GM11168 (cell line): Measurements from ENCODE around the gene RPF1.

Experiments used
- in situ Hi-C: fragments of 300-500 bp; cut with MboI; formaldehyde crosslinking; loops from one replicate; pipeline ENCODE4 v1.12.0; 2022; ENCODE audit warnings: low sequenced_read_pairs; ENCODE audit not compliant: unreplicated experiment

Gene RPF1, protein sequence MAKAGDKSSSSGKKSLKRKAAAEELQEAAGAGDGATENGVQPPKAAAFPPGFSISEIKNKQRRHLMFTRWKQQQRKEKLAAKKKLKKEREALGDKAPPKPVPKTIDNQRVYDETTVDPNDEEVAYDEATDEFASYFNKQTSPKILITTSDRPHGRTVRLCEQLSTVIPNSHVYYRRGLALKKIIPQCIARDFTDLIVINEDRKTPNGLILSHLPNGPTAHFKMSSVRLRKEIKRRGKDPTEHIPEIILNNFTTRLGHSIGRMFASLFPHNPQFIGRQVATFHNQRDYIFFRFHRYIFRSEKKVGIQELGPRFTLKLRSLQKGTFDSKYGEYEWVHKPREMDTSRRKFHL

DNA sequence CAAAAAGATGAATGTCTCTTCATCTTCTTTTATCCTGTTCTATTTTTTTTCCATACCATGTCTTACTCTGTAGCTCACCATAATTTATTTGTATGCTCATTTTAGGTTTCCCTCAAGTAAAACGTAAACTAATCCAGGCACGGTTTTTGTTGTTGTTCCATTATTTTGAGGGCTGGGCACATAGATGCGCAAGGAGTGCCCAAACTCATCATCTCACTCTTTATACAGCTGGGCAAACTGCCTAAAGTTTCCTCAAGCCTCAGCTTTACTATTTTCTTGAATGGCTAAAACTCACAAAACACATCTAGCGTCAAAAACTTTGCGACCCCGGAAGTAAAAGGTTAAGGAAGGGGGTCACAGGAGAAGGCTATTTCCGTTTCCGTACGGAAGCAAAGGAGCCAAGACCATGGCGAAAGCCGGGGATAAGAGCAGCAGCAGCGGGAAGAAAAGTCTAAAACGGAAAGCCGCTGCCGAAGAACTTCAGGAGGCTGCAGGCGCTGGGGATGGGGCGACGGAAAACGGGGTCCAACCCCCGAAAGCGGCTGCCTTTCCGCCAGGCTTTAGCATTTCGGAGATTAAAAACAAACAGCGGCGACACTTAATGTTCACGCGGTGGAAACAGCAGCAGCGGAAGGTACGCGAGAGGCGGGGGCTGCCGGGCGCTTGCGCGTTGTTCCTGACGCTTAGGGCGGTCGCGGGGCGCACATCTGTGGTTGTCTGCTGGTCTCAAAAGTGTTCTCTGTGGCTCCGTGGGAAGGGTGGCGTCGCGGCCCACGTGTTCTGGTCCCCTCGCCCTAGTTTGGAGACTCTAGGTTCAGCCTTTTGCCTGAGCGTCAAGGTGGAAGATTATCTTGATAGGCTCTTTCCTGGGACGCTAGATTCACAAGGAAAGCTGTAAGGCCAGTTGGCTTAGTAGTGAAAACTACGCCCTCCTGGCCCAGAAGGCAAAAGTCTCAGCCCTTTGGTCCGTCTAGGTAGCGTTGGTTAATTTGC lies at the start of gene RPF1:
TSS of gene RPF1 (plus strand) at position 391 of the 993 bp plus-strand sequence. CDS start at position 407, 16 bp downstream.
- in situ Hi-C loops, result no loop called here

DNA sequence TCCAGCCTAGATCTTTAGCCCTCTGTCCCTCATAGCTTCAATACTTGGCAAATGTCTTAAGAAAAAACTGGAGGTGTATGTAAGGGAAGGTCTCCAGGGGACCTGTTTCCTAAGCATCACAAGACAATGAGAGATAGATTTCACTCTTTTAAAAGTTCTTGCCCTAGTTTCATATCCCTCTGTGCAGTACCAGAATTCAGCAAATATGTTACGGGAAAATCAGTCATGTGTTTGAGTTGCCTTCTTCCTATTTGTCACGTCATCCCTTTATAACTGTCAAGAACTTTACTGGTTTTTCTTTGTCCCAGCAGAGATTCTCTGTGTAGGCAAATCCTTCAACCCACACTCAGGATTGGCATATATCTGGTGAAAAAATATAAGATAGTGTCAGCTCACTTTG lies 48.5 kb upstream of the RPF1 start:
- in situ Hi-C loops, result loop anchor here (10.0 to 25.0 kb wide), 5 partner anchors 194 to 507 kb away; no protein-coding TSS in a partner anchor

DNA sequence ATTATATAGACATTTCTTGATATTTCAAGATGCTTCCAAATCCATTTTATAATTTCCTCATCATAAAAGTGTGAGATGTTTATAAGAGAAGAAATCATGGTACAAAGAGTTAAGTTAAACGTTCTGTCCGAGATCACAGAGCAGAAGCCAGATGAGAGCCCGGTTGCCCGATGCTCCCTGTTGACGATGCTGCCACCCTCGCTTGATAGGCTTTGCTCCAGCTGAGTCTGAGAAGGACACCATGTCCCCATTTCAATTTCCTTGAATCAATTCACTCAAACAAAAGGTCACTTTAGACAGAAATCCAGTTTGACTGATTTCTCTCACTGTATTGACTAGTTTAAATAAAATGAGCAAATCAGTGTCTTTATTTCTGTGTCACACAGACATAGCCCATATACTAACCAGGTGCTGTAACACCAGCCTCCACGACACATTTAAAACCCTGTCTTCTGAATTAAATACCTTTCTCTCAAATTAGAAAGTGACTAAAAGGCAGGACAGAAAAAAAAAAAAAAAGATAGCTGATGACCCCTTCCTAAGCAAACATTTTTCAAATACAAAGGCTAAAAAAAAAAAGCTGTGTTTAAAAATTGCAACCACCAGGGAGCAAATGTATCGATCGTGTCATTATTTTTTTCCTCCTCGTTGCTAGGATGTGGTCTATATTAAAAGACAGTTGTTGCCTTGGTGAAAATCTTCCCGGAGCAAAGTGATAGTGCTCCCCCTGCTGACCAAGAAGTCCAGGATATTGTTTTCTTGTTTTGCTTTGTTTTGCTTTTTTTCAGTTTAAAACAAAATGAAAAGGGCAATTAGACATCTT lies 45.6 kb upstream of the RPF1 start:
- in situ Hi-C loops, result loop anchor here (10.0 to 25.0 kb wide), 5 partner anchors 191 to 509 kb away; no protein-coding TSS in a partner anchor

DNA sequence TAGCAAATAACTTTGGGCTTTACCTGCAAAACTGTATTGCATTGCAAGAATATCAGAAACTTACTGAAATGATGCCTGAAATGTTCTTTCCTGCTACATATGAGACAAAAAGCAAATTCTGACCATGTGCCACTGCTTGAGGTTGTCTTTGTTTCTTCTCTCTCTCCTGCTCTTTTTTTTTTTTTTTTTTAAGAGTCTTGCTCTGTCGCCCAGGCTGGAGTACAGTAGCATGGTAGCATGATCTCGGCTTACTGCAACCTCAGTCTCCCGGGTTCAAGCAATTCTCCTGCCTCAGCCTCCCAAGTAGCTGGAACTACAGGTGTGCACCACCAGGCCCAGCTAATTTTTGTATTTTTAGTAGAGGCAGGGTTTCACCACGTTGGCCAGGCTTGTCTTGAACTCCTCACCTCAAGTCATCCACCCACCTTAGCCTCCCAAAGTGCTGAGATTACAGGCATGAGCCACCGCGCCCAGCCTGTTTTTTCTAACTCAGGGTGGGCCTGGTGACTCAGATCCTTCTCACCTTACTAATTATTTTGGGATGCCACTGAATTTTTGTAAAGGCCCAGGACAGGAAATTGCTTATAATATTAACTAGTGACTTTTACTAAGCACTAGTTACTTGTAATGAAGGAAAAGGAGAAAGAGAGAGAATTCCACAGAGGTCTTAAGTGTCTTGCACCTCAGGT lies 44.8 kb upstream of the RPF1 start:
- in situ Hi-C loops, result loop anchor here (10.0 to 25.0 kb wide), 5 partner anchors 191 to 509 kb away; no protein-coding TSS in a partner anchor

DNA sequence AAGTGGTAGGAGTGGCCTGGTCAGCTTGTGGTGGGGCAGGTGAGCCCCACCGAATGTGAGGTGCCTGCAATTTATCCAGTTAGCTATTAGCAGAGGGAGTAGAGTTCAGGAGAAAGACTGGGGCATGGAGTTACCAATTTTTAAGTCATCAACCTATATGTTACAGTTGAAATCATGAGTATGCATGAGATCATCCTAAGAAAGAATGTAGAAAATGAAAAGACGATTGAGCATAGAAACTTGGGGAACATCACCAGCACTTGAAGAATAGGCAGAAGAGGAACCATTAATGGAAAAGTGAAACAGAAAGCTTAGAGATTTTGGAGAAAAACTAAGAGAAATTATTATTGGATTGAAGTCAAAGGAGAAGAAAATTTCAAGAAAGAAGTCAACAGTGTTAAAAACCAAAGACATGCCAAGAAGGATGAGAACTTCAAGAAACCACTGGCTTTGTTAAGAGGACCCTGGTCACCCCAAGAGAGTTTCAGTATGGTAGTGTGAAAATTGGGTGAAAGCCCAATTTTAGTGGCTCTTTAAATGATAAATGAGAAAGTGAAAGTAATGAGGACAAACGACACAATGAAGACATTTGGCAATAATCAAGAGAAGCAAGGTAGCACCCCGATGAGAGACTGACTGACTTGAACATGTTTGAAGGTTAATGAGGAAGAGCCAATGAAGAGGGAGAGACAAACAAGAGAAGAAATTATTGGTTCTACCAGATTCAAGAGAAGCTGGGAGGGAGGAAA lies 44.1 kb upstream of the RPF1 start:
- in situ Hi-C loops, result loop anchor here (10.0 to 25.0 kb wide), 5 partner anchors 190 to 510 kb away; no protein-coding TSS in a partner anchor

DNA sequence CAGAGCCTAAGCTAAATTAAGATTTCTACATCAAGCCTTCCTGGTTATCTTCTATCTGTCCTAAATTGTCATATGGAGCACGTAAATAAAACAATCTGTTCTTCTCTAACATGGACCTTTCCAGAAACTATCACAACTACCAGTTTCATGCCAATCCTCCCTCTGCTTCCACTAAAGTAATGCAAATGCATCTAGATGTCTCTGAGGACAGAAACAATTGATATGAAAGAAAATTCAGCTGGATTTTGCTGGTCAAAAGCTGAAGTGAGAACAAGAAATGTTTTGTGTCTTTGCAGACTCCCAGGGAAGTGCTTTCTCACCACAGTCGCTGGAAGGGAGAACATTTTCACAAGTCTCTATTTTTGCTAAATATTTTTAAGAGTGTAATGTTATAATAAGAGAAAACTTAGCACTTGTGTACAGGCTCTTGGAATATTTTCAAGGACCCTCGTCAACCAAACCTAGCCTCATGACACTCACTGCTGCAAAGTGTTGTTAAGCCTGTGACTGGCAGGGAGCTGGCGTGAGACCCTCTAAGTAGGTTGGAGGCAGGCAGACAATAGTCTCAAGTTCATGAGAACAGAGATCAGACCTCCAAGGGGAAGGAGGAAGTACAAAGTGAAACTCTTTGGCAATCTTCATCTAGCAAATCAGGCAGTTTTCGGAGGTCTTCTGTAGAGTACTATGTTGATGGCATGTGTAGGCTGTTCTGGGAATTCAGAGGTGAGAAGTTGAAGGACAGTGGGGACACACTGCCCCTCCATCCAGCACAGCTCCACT lies 42.0 kb upstream of the RPF1 start:
- in situ Hi-C loops, result loop anchor here (10.0 to 25.0 kb wide), 5 partner anchors 188 to 512 kb away; no protein-coding TSS in a partner anchor

DNA sequence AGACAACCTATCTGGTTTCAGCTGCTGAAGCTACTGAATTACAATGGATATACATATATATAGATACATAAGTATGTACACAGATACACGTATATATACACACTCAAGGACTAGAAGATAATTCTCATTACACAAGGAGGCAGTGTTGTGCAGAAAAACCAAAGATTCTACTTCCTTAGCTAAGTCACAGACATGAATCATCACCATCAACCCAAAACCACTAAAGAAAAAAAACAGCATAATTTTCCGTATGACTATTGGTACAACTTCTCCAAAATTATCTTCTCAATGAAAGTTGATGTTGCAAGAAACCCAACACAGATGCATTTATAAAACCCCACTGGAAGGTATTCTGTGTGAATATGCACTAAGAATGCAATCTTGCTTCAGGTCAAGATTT lies 36.8 kb upstream of the RPF1 start:
- in situ Hi-C loops, result loop anchor here (25.0 kb wide), 1 partner anchor 495 kb away; no protein-coding TSS in a partner anchor

DNA sequence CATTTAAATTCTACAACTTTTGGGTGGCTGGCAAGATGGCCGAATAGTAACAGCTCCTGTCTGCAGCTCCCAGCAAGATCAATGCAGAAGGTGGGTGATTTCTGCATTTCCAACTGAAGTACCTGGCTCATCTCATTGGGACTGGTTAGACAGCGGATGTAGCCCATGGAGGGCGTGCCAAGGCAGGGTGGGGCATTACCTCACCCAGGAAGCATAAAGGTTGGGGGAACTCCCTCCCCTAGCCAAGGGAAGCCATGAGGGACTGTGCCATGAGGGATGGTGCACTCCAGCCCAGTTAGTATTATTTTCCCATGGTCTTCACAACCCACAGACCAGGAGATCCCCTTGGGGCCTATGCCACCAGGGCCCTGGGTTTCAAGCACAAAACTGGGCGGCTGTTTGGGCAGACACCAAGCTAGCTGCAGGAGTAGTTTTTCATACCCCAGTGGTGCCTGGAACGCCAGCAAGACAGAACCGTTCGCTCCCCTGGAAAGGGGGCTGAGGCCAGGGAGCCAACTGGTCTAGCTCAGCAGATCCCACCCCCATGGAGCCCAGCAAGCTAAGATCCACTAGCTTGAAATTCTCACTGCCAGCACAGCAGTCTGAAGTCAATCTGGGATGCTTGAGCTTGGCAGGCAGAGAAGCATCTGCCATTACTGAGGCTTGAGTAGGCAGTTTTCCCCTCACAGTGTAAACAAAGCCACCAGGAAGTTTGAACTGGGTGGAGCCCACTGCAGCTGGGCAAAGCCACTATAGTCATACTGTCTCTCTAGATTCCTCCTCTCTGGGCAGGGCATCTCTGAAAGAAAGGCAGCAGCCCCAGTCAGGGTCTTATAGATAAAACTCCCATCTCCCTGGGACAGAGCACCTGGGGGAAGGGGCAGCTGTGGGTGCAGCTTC lies 36.1 kb upstream of the RPF1 start:
- in situ Hi-C loops, result loop anchor here (25.0 kb wide), 1 partner anchor 494 kb away; no protein-coding TSS in a partner anchor

DNA sequence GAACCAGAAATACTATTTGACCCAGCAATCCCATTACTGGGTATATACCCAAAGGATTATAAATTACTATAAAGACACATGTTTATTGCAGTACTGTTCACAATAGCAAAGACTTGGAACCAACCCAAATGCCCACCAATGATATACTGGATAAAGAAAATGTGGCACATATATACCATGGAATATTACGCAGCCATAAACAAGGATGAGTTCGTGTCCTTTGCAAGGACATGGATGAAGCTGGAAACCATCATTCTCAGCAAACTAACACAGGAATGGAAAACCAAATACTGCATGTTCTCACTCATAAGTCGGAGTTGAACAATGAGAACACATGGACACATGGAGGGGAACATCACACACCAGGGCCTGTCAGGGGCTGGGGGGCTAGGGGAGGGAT lies 30.4 kb upstream of the RPF1 start:
- in situ Hi-C loops, result loop anchor here (25.0 kb wide), 1 partner anchor 489 kb away; no protein-coding TSS in a partner anchor

DNA sequence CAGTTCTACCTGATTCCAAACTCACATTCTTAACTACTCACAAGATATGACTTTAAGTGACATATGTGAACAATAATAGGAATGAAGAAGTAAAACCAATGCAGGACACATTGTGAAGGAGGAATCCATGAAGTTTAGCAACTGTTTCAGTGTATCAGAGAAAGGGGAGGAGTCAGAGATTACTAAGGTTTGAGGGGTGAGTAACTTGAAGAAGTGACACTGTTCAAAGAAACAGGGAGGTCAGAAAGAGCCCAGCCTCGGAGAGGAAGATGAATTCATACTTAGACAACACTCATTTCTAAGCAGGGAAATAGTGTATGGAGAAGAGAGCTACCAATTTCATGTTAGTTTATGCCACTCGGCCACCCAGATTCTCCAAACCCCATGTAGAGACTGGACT lies 28.2 kb upstream of the RPF1 start:
- in situ Hi-C loops, result no loop called here

DNA sequence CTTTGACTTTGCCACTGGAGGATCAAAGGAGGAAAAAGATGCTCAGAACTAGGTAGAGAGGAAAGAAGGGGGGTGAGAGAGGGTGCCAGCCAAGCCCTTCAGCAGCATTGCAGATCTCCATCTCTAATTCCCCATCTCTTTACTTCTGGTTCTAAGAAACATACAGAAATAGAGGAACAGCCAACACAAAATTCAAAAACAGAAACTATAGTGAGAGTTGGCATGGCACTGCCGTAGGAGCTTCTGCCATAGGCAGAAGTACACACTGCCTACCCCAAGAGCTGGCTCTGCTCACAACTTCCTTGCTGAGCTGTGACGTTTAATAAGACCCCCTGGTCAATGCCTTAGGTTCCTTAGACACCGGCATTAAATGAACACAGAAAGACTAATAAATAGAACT lies 26.6 kb upstream of the RPF1 start:
- in situ Hi-C loops, result no loop called here

DNA sequence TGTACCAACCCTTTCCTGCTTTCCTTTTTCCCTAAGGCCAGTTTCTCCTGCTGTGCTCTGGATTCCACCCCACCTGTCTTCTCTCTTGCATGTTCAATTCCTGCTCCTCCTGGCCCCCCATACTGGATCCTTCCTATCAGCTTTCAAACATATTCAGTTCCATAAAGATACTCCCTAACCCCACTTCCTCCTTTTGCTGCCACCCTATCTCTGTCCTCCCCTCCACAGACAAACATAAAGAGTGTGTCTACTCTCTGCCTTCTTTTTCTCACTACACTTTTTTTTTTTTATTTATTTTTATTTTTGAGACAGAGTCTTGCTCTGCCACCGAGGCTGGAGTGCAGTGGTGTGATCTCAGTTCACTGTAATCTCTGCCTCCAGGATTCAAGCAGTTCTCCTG lies 16.9 kb upstream of the RPF1 start:
- in situ Hi-C loops, result no loop called here

DNA sequence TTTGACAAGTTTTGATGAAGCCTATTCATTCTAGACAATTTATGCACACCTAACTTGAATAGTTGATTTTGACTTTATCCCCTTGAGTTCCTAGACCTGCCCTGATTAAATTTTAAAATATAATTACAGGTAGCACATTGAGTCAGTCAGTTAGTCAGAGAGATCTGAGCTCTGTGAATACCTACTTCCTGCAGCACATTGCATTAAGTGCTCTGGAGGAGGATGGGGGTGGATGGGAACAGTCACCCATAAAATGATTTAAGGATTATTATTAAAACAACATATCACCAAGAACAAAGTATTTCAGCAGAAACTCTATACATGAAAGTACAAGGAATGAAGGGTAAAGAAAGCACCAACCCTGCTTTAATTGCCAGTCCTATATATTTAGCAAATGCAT lies 11.8 kb upstream of the RPF1 start:
- in situ Hi-C loops, result no loop called here

DNA sequence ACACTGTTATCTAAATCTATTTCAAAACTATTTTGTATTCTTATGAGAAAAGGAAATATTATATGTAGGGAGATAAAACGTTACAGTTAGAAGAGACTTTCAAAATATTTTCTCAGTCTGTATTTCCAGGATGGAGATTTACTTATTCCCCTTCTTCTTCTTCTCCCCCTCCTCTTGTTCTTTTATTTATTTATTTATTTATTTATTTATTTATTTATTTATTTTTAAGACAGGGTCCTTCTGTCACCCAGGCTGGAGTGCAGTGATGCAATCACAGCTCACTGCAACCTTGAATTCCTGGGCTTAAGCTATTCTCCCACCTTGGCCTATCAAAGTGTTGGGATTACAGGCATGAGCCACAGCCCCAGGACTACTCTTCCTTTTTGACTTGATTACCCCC lies 2.8 kb upstream of the RPF1 start:
- in situ Hi-C loops, result no loop called here

DNA sequence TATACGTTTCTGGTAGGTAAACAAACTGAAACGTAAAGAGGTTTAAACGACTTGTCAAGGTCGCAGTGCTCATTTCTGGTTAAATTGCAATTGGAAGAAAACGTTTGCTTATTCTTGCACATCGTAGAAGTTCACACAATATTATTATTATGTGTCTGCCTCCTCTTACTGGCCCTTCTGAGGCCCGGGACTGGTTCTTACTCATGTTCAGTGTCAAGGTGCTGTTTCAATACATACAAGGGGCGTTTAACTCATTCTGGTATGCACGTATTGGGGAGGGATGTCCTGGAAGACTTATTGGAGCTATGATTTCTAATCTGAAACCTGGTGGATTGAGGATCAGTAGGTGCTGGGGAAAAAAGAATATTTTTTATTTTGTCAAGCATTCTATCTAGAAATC lies 932 bp downstream of the RPF1 start:
- in situ Hi-C loops, result no loop called here

DNA sequence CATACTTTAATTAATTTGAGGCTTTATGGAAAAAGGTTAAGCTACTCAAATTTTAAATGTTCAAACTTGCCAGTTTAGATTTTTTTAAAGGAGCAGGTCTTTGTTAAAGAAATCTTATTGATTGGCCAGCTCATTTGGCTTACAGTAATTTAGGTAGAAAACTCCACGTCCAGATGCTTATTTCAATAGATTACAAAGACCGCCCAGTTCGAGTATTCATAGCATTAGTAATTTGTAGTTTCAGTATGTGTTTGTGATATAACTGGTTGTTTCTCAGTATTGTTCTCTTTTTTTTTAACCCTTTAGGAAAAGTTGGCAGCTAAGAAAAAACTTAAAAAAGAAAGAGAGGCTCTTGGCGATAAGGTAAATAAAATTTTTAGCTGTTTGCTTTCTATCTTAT lies 1.6 kb downstream of the RPF1 start:
- in situ Hi-C loops, result no loop called here

DNA sequence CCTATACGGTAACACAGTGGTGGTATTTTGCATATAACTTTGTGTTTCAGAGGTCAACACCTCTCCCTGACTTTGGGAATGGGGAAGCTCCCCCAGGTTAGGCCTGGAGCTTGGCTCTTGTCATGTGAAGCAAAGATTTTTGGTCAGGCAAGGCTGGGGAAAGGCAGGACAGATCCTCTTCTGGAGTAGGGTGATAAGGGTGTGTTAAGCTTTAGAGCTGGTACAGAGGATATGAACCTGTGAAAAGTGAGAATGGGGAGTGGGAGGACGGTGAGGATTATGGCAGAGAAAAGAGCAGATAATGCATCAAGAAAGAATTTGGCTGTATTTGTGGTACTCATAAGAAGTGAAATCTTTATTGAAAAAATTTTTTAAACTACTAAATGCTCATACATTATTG lies 2.3 kb downstream of the RPF1 start:
- in situ Hi-C loops, result no loop called here
